ENCODE results near the gene RPP25L. TPM values are rescaled to one million over a fixed set of nuclear protein-coding genes. Genes with fewer than 3 reads are reported as not detected.

RPP25L gene
- total and polyA plus RNA-seq, 9 of the 15 experiments (the other 6 are each of a cell fraction or from before 2014, with no cell fraction given) = 16.3 to 43.7 (median 29.0) TPM

DNA sequence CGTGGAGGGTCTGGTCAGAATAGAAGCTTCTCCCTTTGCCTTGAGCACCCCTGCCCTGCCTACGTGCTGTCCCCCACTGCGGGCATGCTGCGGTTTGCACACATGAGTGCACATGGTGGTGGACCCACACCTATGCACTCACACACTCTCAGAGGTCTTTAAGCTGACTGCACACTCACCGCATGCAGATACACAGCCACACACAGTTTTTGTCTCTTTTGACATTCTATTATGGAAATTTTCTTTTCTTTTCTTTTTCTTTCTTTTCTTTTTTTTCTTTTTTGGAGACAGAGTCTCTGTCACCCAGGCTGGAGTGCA is 17.6 kb upstream of the RPP25L start (continued):
- TF ChIP-seq ZNF3 (CRISPR knock-in tag; IDR thresholded peaks at IDR 0.05) (no peak), CHCHD3 (CRISPR knock-in tag; IDR thresholded peaks at IDR 0.05) (no peak)

DNA sequence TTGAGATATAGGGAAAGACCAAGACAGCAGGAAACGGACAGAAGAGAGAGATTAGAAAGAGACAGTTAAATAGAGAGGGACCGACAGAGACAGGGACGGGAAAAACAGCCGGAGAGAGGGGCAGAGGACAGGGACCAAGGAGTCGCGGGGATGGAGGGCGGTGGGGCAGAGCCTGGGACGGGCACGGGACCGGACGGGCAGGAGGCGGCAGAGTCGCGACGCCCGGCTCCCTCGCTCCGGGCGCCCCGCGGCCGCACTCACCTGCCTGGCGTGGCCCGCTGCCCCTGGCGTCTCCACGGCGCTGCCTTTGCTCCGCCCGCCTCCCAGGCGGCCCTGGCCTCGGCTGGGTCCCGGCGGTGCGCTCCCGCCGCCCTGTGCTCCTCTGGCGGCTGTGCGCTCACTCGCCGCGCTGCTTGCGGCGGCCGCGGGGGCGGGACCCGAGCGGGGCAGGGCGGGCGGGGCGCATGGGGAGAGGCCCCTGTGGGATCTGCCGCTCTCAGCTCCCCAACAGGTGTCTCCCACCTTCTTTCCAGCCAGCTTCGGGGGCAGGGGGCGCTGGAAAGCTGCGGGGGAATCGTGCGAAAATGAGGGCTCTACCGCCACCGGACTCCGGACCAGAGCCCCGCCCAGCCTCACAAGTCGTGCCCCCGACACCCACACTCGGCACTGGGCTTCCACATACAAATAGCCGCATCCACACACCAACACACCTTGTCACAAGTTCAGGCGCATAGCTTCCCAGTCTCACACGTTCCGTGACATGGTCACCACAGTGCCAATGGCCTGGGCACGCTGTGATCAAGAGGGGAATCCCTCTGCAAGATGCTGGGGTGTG is 17.0 kb upstream of the RPP25L start, which contains the start of gene ARID3C:
Gene ARID3C, minus strand, starts transcription at position 411 of the 835 bp plus-strand sequence. CDS start 1,052 bp downstream, outside the sequence.
- DNase-seq (ENCODE audit: extremely low read depth in 1 of 4, low spot score in 3 of 4) (peak; percentile 53 to 70 (median 62)), FAIRE-seq (no peak), ATAC-seq (peak; percentile 97)
- Histone ChIP-seq H3K36me3 (ENCODE audit: control insufficient read depth, insufficient read depth, low read length) (no peaks in the 10 kb centered on the region), H4K20me1 (replicated peaks; ENCODE audit: control insufficient read depth, insufficient read depth, low read length) (0 out of 2 replicates have a peak, but pooled peaks cover under 1% of the 10 kb centered on the region), H3K9me3 (replicated peaks; ENCODE audit: control insufficient read depth, insufficient read depth, low read depth, low read length) (no peaks in the 10 kb centered on the region), H3K9me1 (ENCODE audit: control insufficient read depth, insufficient read depth, low read length) (no peaks in the 10 kb centered on the region), H3K27ac (ENCODE audit: extremely low read depth, low read depth, low read length) (no peak within 1 kb of the TSS), H3K4me3 (peak within 1 kb of the TSS; percentile 18), H3K27me3 (ENCODE audit: control insufficient read depth in 2 of 2, insufficient read depth in 2 of 2, low read length in 2 of 2) (peaks cover 14 to 55% of the 10 kb centered on the region in 2 experiments; a peak in 4 of 5 replicates), H2AFZ (ENCODE audit: low read depth, low read length) (peak within 1 kb of the TSS; percentile 32; the same call in 1 of the 2 replicates), H3K79me2 (ENCODE audit: control insufficient read depth, insufficient read depth, low read length) (no peaks in the 10 kb centered on the region), H3K9ac (ENCODE audit: insufficient read depth in 1 of 2, low read depth in 2 of 2, low read length in 2 of 2) (peak within 1 kb of the TSS in 1 of 2 experiments; percentile 78; a peak in 2 of 4 replicates), H3K4me2 (ENCODE audit: insufficient read depth, low read length) (peak within 1 kb of the TSS; percentile 58), H3K4me1 (replicated peaks in 1 of 2; ENCODE audit: control insufficient read depth in 2 of 2, insufficient read depth in 2 of 2, low read length in 2 of 2) (peaks cover 0 to 21% of the 10 kb centered on the region in 2 experiments; a peak in 4 of 5 replicates)
- in situ Hi-C loops (cut with MboI) (no loop called here), intact Hi-C loops (cut with micrococcal nuclease) (no loop called here)
- ChIA-PET CTCF (ENCODE audit: low intra/inter-chr PET ratio) (no interaction called here), POLR2A (no interaction called here)
- 6% methylated on average over 20 of the region's 69 CpGs for WGBS (ENCODE audit: insufficient coverage, low coverage, missing lambda C conversion rate)
- TF ChIP-seq FOXA1 (IDR thresholded peaks at IDR 0.05; ENCODE audit: borderline replicate concordance) = no peak
- no peak for TF ChIP-seq SNRNP70 (optimal IDR thresholded peaks at IDR 0.05; ENCODE audit: low read depth, low read length)
- TF ChIP-seq, protein P1, sequence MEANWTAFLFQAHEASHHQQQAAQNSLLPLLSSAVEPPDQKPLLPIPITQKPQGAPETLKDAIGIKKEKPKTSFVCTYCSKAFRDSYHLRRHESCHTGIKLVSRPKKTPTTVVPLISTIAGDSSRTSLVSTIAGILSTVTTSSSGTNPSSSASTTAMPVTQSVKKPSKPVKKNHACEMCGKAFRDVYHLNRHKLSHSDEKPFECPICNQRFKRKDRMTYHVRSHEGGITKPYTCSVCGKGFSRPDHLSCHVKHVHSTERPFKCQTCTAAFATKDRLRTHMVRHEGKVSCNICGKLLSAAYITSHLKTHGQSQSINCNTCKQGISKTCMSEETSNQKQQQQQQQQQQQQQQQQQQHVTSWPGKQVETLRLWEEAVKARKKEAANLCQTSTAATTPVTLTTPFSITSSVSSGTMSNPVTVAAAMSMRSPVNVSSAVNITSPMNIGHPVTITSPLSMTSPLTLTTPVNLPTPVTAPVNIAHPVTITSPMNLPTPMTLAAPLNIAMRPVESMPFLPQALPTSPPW (CRISPR knock-in tag; IDR thresholded peaks at IDR 0.05) = peak; percentile 26; the same call in 1 of the 2 replicates
- peak; percentile 97 for TF ChIP-seq HNRNPLL (IDR thresholded peaks at IDR 0.05; ENCODE audit: low read depth, low read length, poor library complexity, severe bottlenecking)
- TF ChIP-seq E2F6 (IDR thresholded peaks at IDR 0.05; ENCODE audit: borderline replicate concordance in 1 of 2, extremely low read depth in 1 of 2, insufficient read depth in 1 of 2, insufficient read length in 1 of 2, low read depth in 1 of 2, low read length in 1 of 2, poor library complexity in 1 of 2, severe bottlenecking in 1 of 2) = peak in 1 of 2 experiments; percentile 77
- TF ChIP-seq, protein P2, sequence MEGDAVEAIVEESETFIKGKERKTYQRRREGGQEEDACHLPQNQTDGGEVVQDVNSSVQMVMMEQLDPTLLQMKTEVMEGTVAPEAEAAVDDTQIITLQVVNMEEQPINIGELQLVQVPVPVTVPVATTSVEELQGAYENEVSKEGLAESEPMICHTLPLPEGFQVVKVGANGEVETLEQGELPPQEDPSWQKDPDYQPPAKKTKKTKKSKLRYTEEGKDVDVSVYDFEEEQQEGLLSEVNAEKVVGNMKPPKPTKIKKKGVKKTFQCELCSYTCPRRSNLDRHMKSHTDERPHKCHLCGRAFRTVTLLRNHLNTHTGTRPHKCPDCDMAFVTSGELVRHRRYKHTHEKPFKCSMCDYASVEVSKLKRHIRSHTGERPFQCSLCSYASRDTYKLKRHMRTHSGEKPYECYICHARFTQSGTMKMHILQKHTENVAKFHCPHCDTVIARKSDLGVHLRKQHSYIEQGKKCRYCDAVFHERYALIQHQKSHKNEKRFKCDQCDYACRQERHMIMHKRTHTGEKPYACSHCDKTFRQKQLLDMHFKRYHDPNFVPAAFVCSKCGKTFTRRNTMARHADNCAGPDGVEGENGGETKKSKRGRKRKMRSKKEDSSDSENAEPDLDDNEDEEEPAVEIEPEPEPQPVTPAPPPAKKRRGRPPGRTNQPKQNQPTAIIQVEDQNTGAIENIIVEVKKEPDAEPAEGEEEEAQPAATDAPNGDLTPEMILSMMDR (IDR thresholded peaks at IDR 0.05 in 2 of 3, conservative IDR thresholded peaks at IDR 0.05 in 1 of 3; ENCODE audit: insufficient read depth in 2 of 3, low read depth in 1 of 3, low read length in 3 of 3) = peak in 1 of 3 experiments; percentile 24; a peak in 1 of 6 replicates
- TF ChIP-seq CXXC5 (CRISPR knock-in tag; IDR thresholded peaks at IDR 0.05) = peak; percentile 38; the same call in 1 of the 2 replicates
- BruUV-seq (replicated peaks) = no TSS peak

All from K562 (cell line).